ENCODE measurements around the gene STX18. TPM values are rescaled to one million over a fixed set of nuclear protein-coding genes. Genes with fewer than 3 reads are reported as not detected.

STX18 gene
- total RNA-seq, 4 donors from 2014 or later: 19.2 to 27.4 (median 20.7) TPM

DNA sequence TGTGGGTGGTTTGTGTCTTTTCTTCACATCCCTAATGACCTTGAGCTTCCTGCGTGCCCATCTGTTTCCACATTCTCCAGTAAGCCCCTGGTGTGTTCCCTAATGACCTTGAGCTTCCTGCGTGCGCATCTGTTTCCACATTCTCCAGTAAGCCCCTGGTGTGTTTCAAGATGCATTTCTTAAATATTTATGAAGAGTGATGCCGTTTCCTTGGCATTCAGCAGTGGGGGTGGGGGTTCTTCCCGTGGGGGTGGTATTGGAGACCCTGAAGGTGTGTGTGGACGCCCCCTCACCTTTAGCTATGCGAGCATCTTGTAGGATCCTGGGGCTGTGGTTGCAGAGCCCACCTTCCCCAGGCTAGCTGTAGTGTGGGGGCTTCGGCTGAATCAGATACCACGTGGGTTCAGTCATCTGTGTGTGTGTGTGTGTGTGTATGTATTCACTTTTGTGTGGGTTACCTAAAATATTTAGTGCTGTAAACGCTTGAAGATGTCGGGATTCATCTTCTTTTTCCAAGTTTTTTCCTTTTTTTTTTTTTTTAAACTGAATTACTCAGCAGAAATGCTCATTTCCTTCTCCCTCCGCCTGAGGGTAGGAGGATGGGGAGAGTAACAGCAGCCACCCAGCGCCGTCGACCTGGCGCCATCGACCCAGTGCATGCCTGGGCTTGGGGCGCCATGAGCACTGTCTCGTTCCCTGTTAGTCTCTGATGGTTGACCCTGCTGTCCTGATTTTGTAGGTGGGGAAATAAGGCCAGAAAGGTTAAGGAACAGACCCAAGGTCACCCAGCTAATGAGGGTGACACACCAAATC, 145.0 kb downstream of the STX18 start:
- Histone ChIP-seq H3K9me3 (no peaks in the 10 kb centered on the region), H3K4me1 (no peaks in the 10 kb centered on the region), H3K27me3 (peaks cover 6 to 35% (median 30%) of the 10 kb centered on the region in 3 donors), H3K4me3 (no peak overlapping the region), H3K36me3 (no peaks in the 10 kb centered on the region), H3K27ac (no peak overlapping the region)
- intact Hi-C loops (cut with DNase I; ENCODE audit: low total_unique reads) (no loop called here), in situ Hi-C loops (cut with MboI; ENCODE audit: low sequenced_read_pairs in 4 of 4) (no loop called here)
- ATAC-seq (no peak), DNase-seq (no peak)
- TF ChIP-seq, protein P1, sequence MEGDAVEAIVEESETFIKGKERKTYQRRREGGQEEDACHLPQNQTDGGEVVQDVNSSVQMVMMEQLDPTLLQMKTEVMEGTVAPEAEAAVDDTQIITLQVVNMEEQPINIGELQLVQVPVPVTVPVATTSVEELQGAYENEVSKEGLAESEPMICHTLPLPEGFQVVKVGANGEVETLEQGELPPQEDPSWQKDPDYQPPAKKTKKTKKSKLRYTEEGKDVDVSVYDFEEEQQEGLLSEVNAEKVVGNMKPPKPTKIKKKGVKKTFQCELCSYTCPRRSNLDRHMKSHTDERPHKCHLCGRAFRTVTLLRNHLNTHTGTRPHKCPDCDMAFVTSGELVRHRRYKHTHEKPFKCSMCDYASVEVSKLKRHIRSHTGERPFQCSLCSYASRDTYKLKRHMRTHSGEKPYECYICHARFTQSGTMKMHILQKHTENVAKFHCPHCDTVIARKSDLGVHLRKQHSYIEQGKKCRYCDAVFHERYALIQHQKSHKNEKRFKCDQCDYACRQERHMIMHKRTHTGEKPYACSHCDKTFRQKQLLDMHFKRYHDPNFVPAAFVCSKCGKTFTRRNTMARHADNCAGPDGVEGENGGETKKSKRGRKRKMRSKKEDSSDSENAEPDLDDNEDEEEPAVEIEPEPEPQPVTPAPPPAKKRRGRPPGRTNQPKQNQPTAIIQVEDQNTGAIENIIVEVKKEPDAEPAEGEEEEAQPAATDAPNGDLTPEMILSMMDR (IDR thresholded peaks at IDR 0.05 in 4 of 5, conservative IDR thresholded peaks at IDR 0.05 in 1 of 5): no peak
- no peak for TF ChIP-seq POLR2A (IDR thresholded peaks at IDR 0.05)

DNA sequence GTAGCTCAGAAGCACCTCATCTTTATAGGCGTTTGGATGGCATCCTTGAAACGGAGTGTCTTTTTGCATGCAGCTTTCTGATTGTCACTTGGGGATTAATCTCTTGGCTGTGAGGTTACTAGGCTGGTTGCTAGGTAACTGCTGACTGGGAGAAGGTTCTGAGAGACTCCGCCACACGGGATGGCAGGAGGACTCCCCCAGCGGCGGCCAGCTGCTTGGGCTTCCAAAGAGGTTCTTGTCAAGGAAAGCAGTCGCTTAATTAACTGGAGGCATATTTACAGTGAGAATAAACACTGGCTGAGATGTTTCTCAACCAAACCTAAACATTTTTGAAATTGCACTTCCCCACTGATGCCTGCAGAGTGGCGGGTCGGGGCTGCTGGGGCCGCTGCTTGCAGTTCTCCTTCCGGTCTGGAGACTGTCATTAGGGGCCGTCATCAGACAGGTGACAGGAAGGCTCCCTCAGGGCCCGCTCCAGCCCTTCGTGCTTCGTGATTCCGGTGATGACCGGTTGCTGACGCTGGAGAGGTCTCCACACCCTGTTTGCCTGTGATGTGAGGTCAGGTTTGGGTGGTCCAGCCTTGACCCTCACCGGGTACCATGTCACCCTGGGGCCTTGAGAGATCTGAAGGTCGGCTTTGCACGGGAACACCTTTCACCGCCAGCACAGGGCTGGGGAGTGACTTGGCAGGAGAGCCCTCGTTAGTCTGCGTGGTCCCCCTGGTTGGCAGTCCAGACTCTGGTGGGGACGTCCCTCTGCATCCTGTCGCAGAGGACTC, 145.8 kb downstream of the STX18 start:
- TF ChIP-seq, protein P1 (IDR thresholded peaks at IDR 0.05 in 4 of 5, conservative IDR thresholded peaks at IDR 0.05 in 1 of 5): no peak
- no peak for TF ChIP-seq POLR2A (IDR thresholded peaks at IDR 0.05)
- Histone ChIP-seq H3K27ac (no peak overlapping the region), H3K4me1 (no peaks in the 10 kb centered on the region), H3K36me3 (no peaks in the 10 kb centered on the region), H3K9me3 (no peaks in the 10 kb centered on the region), H3K27me3 (peaks cover 6 to 35% (median 34%) of the 10 kb centered on the region in 3 donors), H3K4me3 (no peak overlapping the region)
- intact Hi-C loops (cut with DNase I; ENCODE audit: low total_unique reads) (no loop called here), in situ Hi-C loops (cut with MboI; ENCODE audit: low sequenced_read_pairs in 4 of 4) (no loop called here)
- DNase-seq (no peak), ATAC-seq (no peak)

DNA sequence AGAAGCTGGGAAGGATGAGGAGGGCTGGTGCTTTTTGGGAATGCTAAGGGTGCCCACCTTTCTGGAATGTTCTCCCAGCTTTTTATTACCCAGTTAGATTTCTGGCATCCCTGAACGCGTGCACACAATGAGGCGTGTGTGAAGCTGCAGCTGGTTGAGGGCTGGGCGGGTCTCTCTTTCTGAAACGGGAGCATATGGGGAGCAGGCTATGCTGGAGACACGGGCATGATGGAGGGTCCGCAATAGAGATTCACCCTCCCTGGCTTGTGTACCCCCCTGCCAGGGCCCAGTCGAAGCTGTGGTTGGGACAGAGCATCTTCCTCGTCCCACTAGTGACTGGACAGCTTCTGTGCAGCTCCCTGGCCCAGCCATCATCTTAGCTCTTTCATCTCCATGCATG, 146.5 kb downstream of the STX18 start:
- DNase-seq (no peak), ATAC-seq (no peak)
- in situ Hi-C loops (cut with MboI; ENCODE audit: low sequenced_read_pairs in 4 of 4): no loop called here
- H3K27ac ChIP-seq: no peak overlapping the region
- peaks cover 8 to 35% (median 35%) of the 10 kb centered on the region in 3 donors for H3K27me3 ChIP-seq
- no peak for TF ChIP-seq POLR2A (IDR thresholded peaks at IDR 0.05)
- TF ChIP-seq, protein P1 (IDR thresholded peaks at IDR 0.05 in 4 of 5, conservative IDR thresholded peaks at IDR 0.05 in 1 of 5): no peak
- no peaks in the 10 kb centered on the region for H3K36me3 ChIP-seq
- no peak overlapping the region for H3K4me3 ChIP-seq
- H3K4me1 ChIP-seq: no peaks in the 10 kb centered on the region
- H3K9me3 ChIP-seq: no peaks in the 10 kb centered on the region
- intact Hi-C loops (cut with DNase I; ENCODE audit: low total_unique reads): no loop called here

DNA sequence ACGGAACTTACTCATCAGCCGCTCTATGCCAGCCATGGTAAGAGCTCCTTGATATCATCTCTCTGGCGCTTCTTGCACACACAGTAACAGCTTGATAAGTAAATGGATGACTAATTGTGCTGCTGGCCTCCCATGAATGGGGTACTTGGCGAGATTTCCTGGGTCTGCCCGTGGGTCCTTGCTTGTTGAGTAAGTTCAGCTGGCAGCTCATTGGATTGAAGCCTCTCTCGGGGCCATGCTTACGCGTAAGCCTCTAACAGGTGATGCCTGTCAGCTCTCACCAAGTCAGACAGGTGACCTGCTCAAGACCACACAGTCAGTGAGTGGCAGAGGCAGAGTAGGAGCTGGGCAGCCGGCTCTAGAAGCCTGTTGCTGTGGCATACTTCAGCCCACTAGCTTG, 147.2 kb downstream of the STX18 start:
- Histone ChIP-seq H3K4me1 (no peaks in the 10 kb centered on the region), H3K27ac (no peak overlapping the region), H3K27me3 (peaks cover 15 to 41% (median 32%) of the 10 kb centered on the region in 3 donors), H3K9me3 (no peaks in the 10 kb centered on the region), H3K4me3 (no peak overlapping the region), H3K36me3 (no peaks in the 10 kb centered on the region)
- ATAC-seq (no peak), DNase-seq (no peak)
- intact Hi-C loops (cut with DNase I; ENCODE audit: low total_unique reads): no loop called here
- in situ Hi-C loops (cut with MboI; ENCODE audit: low sequenced_read_pairs in 4 of 4): no loop called here
- TF ChIP-seq, protein P1 (IDR thresholded peaks at IDR 0.05 in 4 of 5, conservative IDR thresholded peaks at IDR 0.05 in 1 of 5): no peak
- TF ChIP-seq POLR2A (IDR thresholded peaks at IDR 0.05): no peak
